ENCODE measurements around the gene PRR23E.

The PRR23E gene

DNA sequence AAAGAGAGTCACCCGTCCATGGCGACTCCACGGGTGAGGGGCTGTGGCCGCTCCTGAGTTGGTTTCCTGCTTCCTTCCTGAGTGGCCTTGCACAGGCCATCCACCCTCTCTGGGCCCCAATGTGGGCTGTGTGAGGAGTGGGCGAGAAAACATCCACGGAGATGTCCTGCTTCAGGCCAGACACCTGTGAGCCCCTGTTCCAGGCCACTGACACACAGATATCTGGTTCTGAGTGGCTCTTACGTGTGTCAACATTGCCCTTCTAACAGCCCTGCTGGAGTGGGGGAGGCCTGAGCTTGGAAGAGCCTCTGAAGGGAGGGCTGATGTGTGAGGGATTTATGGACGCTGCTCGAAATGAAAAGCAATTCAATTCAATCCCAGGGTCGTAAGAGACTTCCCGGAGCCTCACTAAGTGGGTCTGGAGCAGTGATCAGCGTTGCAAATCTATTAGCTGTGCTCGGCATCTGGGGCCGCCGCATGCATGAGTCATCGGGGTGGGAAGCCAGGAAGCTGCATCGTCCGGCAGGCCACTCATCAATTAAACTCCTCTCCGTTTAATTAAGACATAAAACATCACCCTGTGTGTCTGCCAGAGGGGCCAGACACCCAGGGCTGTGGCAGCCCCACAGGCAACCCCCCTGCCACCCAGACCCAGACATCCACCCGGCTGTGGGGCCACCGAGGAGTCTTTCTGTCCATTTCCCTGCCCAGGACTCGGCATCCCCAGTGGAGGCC is 20.0 kb upstream of the PRR23E start:
- no peak for DNase-seq
- H3K36me3 ChIP-seq (ENCODE audit: control insufficient read depth, insufficient read depth, low read length) = no peaks in the 10 kb centered on the region
- no peaks in the 10 kb centered on the region for H3K4me1 ChIP-seq (ENCODE audit: control insufficient read depth, insufficient read depth, low read length, poor library complexity, severe bottlenecking)
- no peaks in the 10 kb centered on the region for H3K9me3 ChIP-seq (ENCODE audit: control insufficient read depth, low read length)
- H3K27ac ChIP-seq (ENCODE audit: insufficient read depth, low read length, poor library complexity, severe bottlenecking) = no peak overlapping the region
- peaks cover 3% of the 10 kb centered on the region for H3K27me3 ChIP-seq (replicated peaks; ENCODE audit: control insufficient read depth, insufficient read depth, low read length, poor library complexity, severe bottlenecking)
- no peak overlapping the region for H3K4me3 ChIP-seq (ENCODE audit: insufficient read depth, low read depth, low read length, poor library complexity, severe bottlenecking)

DNA sequence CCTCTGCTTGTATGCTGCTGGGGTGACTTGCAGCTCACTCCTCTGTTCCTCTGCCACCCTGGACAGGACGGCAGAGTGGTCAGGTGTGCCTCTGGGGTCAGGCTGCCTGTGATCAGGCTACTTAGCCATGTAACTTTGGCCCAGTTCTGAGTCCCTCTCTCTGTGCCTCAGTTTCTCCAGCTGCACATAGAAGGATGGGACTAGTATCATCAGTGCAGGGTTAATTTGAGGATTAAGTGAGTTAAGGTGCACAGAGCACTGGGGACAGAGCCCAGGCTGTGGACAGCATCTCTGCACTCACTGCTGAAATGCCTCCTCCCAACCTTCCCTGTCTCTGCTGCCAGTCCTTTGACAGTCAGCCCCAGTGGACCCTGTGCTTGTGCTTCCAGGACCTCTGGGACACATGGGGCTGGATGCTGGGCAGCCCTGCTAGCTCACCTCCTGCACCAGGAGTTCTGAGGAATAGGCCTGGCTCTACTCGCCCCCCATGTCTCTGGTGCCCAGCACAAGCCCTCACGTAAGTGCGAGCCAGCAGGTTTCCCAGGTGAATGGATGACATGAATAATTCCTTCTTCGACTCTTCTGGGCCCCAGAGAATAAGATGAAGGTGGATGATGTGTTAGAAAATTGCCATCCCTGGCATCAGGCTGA is 19.3 kb upstream of the PRR23E start:
- no peak overlapping the region for H3K4me3 ChIP-seq (ENCODE audit: insufficient read depth, low read depth, low read length, poor library complexity, severe bottlenecking)
- DNase-seq = no peak
- peaks cover 3% of the 10 kb centered on the region for H3K27me3 ChIP-seq (replicated peaks; ENCODE audit: control insufficient read depth, insufficient read depth, low read length, poor library complexity, severe bottlenecking)
- H3K27ac ChIP-seq (ENCODE audit: insufficient read depth, low read length, poor library complexity, severe bottlenecking) = no peak overlapping the region
- no peaks in the 10 kb centered on the region for H3K36me3 ChIP-seq (ENCODE audit: control insufficient read depth, insufficient read depth, low read length)
- H3K4me1 ChIP-seq (ENCODE audit: control insufficient read depth, insufficient read depth, low read length, poor library complexity, severe bottlenecking) = no peaks in the 10 kb centered on the region
- no peaks in the 10 kb centered on the region for H3K9me3 ChIP-seq (ENCODE audit: control insufficient read depth, low read length)

DNA sequence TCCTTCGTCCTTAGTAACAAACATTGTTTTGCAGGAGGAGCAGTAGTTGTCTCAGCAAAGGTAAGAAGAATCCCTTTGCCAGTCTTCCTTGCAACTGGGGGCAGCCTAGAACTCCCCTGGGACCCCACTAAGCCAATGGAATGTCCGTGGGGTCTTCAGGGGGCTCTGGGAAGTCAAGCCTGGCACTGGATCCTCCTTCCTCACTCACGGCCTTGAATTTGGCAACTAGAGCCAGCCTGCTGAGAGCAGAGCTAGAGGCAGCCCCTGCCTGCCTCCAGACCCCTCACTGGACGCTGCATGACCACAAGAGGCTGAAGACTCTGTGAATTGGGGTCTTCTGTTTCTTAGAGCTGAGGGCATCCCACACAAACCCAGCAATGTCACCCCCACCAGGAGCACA is 18.6 kb upstream of the PRR23E start:
- Histone ChIP-seq H3K27ac (ENCODE audit: insufficient read depth, low read length, poor library complexity, severe bottlenecking) (no peak overlapping the region), H3K4me1 (ENCODE audit: control insufficient read depth, insufficient read depth, low read length, poor library complexity, severe bottlenecking) (no peaks in the 10 kb centered on the region), H3K9me3 (ENCODE audit: control insufficient read depth, low read length) (no peaks in the 10 kb centered on the region), H3K36me3 (ENCODE audit: control insufficient read depth, insufficient read depth, low read length) (no peaks in the 10 kb centered on the region), H3K27me3 (replicated peaks; ENCODE audit: control insufficient read depth, insufficient read depth, low read length, poor library complexity, severe bottlenecking) (peaks cover 3% of the 10 kb centered on the region), H3K4me3 (ENCODE audit: insufficient read depth, low read depth, low read length, poor library complexity, severe bottlenecking) (no peak overlapping the region)
- DNase-seq = no peak

DNA sequence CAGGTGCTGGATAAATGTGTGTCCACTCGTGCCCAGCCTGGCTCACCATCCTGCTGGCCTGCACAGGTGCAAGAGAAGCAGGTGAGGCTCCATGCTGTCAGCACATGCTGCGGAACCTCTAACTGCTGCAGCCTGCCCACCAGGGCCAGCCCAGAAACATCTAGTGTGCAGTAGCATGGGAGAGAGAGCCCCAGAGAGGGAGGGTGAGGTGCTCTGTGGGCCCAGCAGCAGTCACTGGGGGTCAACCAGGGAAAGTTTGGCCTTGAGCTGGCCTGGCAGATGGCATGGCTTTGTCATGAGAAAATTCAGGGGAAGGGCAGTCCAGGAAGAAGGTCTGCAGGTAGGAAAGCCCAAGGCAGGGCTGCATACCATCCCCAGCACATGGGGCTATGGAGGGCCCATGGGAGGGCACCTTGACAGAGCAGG is 18.2 kb upstream of the PRR23E start:
- Histone ChIP-seq H3K27me3 (replicated peaks; ENCODE audit: control insufficient read depth, insufficient read depth, low read length, poor library complexity, severe bottlenecking) (peaks cover 3% of the 10 kb centered on the region), H3K36me3 (ENCODE audit: control insufficient read depth, insufficient read depth, low read length) (no peaks in the 10 kb centered on the region), H3K4me1 (ENCODE audit: control insufficient read depth, insufficient read depth, low read length, poor library complexity, severe bottlenecking) (no peaks in the 10 kb centered on the region), H3K4me3 (ENCODE audit: insufficient read depth, low read depth, low read length, poor library complexity, severe bottlenecking) (no peak overlapping the region), H3K9me3 (ENCODE audit: control insufficient read depth, low read length) (no peaks in the 10 kb centered on the region), H3K27ac (ENCODE audit: insufficient read depth, low read length, poor library complexity, severe bottlenecking) (no peak overlapping the region)
- no peak for DNase-seq

DNA sequence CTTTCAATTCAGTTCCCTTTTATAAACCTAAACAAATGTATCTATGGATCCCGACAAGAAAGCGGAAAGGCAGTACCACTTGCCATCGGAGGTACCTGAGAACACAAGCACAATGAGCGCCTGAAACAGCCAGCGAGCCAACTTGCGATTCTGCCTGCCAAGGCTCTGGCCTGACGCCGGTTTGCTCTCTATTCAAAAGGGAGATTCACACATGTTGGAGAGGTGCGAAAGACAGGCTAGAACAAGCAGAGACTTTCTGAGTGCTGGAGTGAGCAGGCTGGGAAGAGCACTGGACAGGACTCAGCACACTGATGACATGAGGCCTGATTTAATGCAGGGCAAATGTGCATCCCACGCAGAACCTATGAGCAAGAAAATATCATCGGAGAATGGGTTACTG is 17.7 kb upstream of the PRR23E start:
- no peaks in the 10 kb centered on the region for H3K36me3 ChIP-seq (ENCODE audit: control insufficient read depth, insufficient read depth, low read length)
- H3K4me1 ChIP-seq (ENCODE audit: control insufficient read depth, insufficient read depth, low read length, poor library complexity, severe bottlenecking) = no peaks in the 10 kb centered on the region
- no peaks in the 10 kb centered on the region for H3K9me3 ChIP-seq (ENCODE audit: control insufficient read depth, low read length)
- peaks cover 3% of the 10 kb centered on the region for H3K27me3 ChIP-seq (replicated peaks; ENCODE audit: control insufficient read depth, insufficient read depth, low read length, poor library complexity, severe bottlenecking)
- H3K4me3 ChIP-seq (ENCODE audit: insufficient read depth, low read depth, low read length, poor library complexity, severe bottlenecking) = no peak overlapping the region
- no peak overlapping the region for H3K27ac ChIP-seq (ENCODE audit: insufficient read depth, low read length, poor library complexity, severe bottlenecking)
- DNase-seq = no peak

DNA sequence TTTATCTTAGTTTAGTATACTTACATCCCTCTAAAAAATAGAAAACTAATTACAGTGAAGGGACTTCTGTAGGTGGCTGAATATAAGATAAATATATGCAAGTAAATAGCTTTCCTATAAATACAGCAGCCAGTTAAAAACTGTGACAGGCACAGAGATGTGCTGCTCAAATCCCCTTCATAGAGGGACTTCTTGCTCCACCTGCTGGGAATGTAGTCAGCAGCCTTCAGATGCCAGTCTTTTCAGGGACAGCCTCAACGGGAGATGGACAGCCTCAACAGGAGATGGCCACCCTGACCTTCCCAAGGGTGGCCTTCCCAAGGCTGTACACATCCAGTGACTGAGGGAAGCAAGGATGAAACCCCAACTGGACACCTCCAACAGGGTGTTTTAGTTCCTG is 15.7 kb upstream of the PRR23E start:
- DNase-seq = no peak
- H3K9me3 ChIP-seq (ENCODE audit: control insufficient read depth, low read length) = no peaks in the 10 kb centered on the region
- no peaks in the 10 kb centered on the region for H3K4me1 ChIP-seq (ENCODE audit: control insufficient read depth, insufficient read depth, low read length, poor library complexity, severe bottlenecking)
- H3K4me3 ChIP-seq (ENCODE audit: insufficient read depth, low read depth, low read length, poor library complexity, severe bottlenecking) = no peak overlapping the region
- no peaks in the 10 kb centered on the region for H3K27me3 ChIP-seq (replicated peaks; ENCODE audit: control insufficient read depth, insufficient read depth, low read length, poor library complexity, severe bottlenecking)
- no peak overlapping the region for H3K27ac ChIP-seq (ENCODE audit: insufficient read depth, low read length, poor library complexity, severe bottlenecking)
- no peaks in the 10 kb centered on the region for H3K36me3 ChIP-seq (ENCODE audit: control insufficient read depth, insufficient read depth, low read length)

DNA sequence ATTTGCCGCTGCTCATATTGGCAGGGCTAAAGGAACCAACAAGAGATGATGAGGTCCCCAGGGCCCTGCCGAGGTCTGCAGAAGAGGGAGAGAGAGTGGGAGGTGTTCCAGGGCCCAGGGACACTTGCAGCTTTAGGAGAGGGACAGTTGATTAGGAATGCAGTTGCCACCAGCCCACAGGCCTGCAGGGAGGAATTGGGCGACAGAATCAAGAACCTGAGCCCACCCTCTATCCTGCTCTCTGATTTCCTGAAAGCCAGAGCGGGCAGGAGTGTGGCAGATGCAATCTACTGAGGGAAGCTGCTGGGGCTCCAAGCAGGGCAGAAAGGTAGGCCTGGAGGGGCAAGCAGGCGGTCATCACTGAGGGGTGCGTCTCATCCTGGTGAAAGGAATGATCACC is 12.1 kb upstream of the PRR23E start:
- no peaks in the 10 kb centered on the region for H3K27me3 ChIP-seq (replicated peaks; ENCODE audit: control insufficient read depth, insufficient read depth, low read length, poor library complexity, severe bottlenecking)
- no peak overlapping the region for H3K27ac ChIP-seq (ENCODE audit: insufficient read depth, low read length, poor library complexity, severe bottlenecking)
- DNase-seq = no peak
- no peaks in the 10 kb centered on the region for H3K9me3 ChIP-seq (ENCODE audit: control insufficient read depth, low read length)
- no peaks in the 10 kb centered on the region for H3K36me3 ChIP-seq (ENCODE audit: control insufficient read depth, insufficient read depth, low read length)
- no peak overlapping the region for H3K4me3 ChIP-seq (ENCODE audit: insufficient read depth, low read depth, low read length, poor library complexity, severe bottlenecking)
- no peaks in the 10 kb centered on the region for H3K4me1 ChIP-seq (ENCODE audit: control insufficient read depth, insufficient read depth, low read length, poor library complexity, severe bottlenecking)

DNA sequence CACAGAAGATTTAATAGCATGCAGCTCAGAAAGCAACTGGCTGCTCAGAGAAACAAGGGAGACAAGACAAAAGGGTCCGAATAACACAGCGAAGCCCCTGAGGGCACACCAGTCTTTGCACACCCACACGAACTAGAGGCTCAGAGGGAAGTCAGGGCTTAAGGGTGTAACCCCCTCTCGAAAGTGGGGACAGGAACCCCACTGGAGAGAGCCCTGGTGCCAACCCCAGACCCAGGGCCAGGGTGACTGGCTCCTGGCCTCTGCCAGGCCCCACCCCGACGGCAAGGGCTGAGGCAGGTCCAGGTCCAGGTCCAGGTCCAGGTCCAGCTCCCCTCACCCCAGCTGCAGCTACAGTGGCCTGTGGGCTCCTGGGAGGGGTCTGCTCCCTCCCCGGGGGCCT is 10.5 kb upstream of the PRR23E start:
- H3K36me3 ChIP-seq (ENCODE audit: control insufficient read depth, insufficient read depth, low read length) = no peaks in the 10 kb centered on the region
- H3K27ac ChIP-seq (ENCODE audit: insufficient read depth, low read length, poor library complexity, severe bottlenecking) = no peak overlapping the region
- no peak overlapping the region for H3K4me3 ChIP-seq (ENCODE audit: insufficient read depth, low read depth, low read length, poor library complexity, severe bottlenecking)
- H3K27me3 ChIP-seq (replicated peaks; ENCODE audit: control insufficient read depth, insufficient read depth, low read length, poor library complexity, severe bottlenecking) = no peaks in the 10 kb centered on the region
- H3K9me3 ChIP-seq (ENCODE audit: control insufficient read depth, low read length) = no peaks in the 10 kb centered on the region
- no peaks in the 10 kb centered on the region for H3K4me1 ChIP-seq (ENCODE audit: control insufficient read depth, insufficient read depth, low read length, poor library complexity, severe bottlenecking)
- DNase-seq = no peak

DNA sequence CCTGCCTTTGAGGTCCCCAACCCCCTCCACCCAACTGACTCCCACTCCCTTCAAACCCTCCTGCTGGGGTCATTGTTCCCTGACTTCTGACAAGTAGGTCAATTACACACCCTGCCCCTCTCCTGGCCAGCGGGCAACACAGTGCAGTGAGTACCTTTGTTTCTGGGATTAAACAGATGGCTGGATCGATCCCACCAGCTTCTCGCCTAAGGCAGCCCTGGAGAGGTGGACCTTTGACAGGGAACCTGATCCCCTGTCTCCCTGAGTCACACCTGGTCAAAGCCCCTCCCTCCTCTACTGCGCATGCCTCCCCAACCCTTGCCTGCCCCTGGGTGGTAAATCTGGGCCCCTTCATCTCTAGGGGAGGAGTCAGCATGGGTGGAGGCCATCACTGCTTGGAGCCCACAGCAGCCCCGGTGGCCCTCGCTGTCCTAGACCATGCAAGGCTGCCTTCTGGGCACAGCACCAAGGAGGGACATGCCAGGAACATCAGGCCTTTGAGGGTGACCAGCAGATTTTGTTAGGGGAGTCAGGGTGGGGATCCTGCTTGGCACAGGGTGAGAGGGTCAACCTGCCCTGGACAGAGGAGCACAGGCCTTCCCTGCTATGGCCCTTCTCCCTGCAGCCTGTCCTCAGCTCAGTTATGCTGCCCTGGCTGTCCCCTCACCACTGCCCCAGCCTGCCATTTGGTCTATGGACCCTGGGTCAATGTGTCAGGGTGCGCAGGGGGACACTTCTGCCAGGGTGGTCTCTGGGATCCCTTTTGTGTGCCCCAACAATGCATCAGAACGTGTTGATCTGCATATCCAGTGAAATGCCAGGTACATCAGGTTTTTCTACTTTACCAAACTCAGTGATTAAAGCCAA is 9.8 kb upstream of the PRR23E start:
- DNase-seq = no peak
- Histone ChIP-seq H3K9me3 (ENCODE audit: control insufficient read depth, low read length) (no peaks in the 10 kb centered on the region), H3K36me3 (ENCODE audit: control insufficient read depth, insufficient read depth, low read length) (no peaks in the 10 kb centered on the region), H3K27ac (ENCODE audit: insufficient read depth, low read length, poor library complexity, severe bottlenecking) (no peak overlapping the region), H3K4me3 (ENCODE audit: insufficient read depth, low read depth, low read length, poor library complexity, severe bottlenecking) (no peak overlapping the region), H3K27me3 (replicated peaks; ENCODE audit: control insufficient read depth, insufficient read depth, low read length, poor library complexity, severe bottlenecking) (no peaks in the 10 kb centered on the region), H3K4me1 (ENCODE audit: control insufficient read depth, insufficient read depth, low read length, poor library complexity, severe bottlenecking) (no peaks in the 10 kb centered on the region)

Data from effector memory CD4-positive, alpha-beta T cell (primary cell).